HCT116 (cell line): ENCODE measurements around the gene DERA.

Source experiments
- CTCF ChIP-seq, 3 experiments: fragments of 200-600 bp in 1 of 3; sonication (generic) in 1 of 3; IDR thresholded peaks in 2 of 3; conservative IDR thresholded peaks in 1 of 3; 2 replicates each; pipeline ENCODE4 v1.5.1; 2012 to 2017; ENCODE audit warnings: low read depth in 2 of 3, low read length in 2 of 3, antibody characterized with exemption in 1 of 3, borderline replicate concordance in 1 of 3, control low read depth in 1 of 3, mild to moderate bottlenecking in 1 of 3, mixed read lengths in 1 of 3, mixed run types in 1 of 3, moderate library complexity in 1 of 3; ENCODE audit not compliant: insufficient read depth in 1 of 3
- EZH2 ChIP-seq: fragments of 200-600 bp; sonication (generic); IDR thresholded peaks from 2 replicates; pipeline ENCODE4 v1.6.1; 2017; ENCODE audit warnings: antibody characterized with exemption, mixed run types
- EZH2phosphoT487 ChIP-seq: fragments of 200-600 bp; IDR thresholded peaks from 2 replicates; pipeline ENCODE4 v1.6.1; 2018; ENCODE audit warnings: antibody characterized with exemption, borderline replicate concordance
- JUND ChIP-seq: IDR thresholded peaks from 2 replicates; pipeline ENCODE4 v1.6.1; 2012
- MAX ChIP-seq: IDR thresholded peaks from 2 replicates; pipeline ENCODE4 v1.6.1; 2012
- POLR2A ChIP-seq: IDR thresholded peaks from 2 replicates; pipeline ENCODE4 v1.7.0; 2011; ENCODE audit warnings: borderline replicate concordance; ENCODE audit not compliant: insufficient read depth, insufficient read length; ENCODE audit errors: extremely low read depth
- RAD21 ChIP-seq: IDR thresholded peaks from 2 replicates; pipeline ENCODE4 v1.6.1; 2012; ENCODE audit warnings: low read depth, mild to moderate bottlenecking
- SIN3A ChIP-seq: IDR thresholded peaks from 2 replicates; pipeline ENCODE4 v1.6.1; 2012; ENCODE audit warnings: low read depth
- ZFX ChIP-seq: fragments of 450-650 bp; IDR thresholded peaks from 2 replicates; pipeline ENCODE4 v1.6.1; 2017
- TF ChIP-seq, protein P1 (sequence below): IDR thresholded peaks from 2 replicates; pipeline ENCODE4 v1.6.1; 2011; ENCODE audit warnings: mild to moderate bottlenecking, low read length, moderate library complexity; ENCODE audit not compliant: insufficient replicate concordance; ENCODE audit errors: extremely low read depth

DNA sequence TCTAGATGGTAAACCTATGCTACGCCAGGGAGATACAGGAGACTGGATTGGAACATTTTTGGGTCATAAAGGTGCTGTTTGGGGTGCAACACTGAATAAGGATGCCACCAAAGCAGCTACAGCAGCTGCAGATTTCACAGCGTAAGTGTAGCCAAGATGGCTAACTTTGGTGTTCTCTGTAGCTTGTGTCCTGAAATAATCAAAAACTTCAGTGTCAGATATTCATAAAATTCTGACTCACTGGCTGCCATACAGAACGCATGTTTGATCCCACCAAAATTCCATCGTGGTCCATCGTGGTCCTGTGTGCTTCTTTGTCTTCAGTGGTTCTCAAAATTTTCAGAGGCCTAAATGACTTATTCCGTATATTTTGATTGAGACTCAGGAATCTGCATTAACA lies 27.6 kb upstream of the DERA start:
- no peak for TF ChIP-seq MAX
- no peak for TF ChIP-seq CTCF (IDR thresholded peaks at IDR 0.05 in 2 of 3, conservative IDR thresholded peaks at IDR 0.05 in 1 of 3; ENCODE audit: borderline replicate concordance in 1 of 3, insufficient read depth in 1 of 3, low read depth in 2 of 3, low read length in 2 of 3)
- TF ChIP-seq, protein P1, sequence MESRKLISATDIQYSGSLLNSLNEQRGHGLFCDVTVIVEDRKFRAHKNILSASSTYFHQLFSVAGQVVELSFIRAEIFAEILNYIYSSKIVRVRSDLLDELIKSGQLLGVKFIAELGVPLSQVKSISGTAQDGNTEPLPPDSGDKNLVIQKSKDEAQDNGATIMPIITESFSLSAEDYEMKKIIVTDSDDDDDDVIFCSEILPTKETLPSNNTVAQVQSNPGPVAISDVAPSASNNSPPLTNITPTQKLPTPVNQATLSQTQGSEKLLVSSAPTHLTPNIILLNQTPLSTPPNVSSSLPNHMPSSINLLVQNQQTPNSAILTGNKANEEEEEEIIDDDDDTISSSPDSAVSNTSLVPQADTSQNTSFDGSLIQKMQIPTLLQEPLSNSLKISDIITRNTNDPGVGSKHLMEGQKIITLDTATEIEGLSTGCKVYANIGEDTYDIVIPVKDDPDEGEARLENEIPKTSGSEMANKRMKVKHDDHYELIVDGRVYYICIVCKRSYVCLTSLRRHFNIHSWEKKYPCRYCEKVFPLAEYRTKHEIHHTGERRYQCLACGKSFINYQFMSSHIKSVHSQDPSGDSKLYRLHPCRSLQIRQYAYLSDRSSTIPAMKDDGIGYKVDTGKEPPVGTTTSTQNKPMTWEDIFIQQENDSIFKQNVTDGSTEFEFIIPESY, result no peak
- no peak for TF ChIP-seq EZH2
- TF ChIP-seq POLR2A, result no peak
- TF ChIP-seq ZFX, result no peak
- no peak for TF ChIP-seq JUND
- no peak for TF ChIP-seq SIN3A
- no peak for TF ChIP-seq EZH2phosphoT487
- TF ChIP-seq RAD21, result no peak
